Retinal pigment epithelial cell (primary cell): Measurements from ENCODE around the gene RGL4.

Experiments
- DNase-seq: peaks from one replicate; pipeline ENCODE4 v3.0.0-alpha.2; 2010; ENCODE audit warnings: low read depth
- H3K4me3 ChIP-seq: 2 replicates; pipeline ENCODE4 v1.5.1; 2011; ENCODE audit warnings: mild to moderate bottlenecking, low read length, control low read depth, moderate library complexity
- TF ChIP-seq, protein P1 (sequence below): conservative IDR thresholded peaks from 2 replicates; pipeline ENCODE4 v1.5.1; 2011; ENCODE audit warnings: low read depth, low read length, control low read depth, inconsistent platforms

RGL4 gene

DNA sequence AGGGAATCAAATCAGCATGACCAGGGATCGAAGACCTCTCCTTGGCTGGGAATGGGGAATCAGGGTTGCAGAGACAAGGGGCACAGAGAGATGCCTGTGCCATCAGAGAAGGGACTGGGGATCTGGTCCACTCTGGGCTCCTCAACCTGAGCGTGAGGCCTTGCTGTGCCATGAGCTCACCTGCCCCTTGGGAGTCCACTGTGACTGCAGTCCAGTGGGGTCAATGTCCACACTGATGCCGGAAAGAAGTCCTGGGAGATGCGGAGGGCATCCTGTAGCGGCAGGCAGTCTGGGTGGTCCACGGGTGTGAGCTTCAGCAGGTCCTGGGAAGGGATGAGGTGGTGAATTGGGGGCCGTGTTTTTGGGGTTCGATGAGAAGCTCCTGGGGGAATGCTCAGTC is 7.3 kb upstream of the RGL4 start:
- no peak for DNase-seq
- H3K4me3 ChIP-seq: no peak overlapping the region
- TF ChIP-seq, protein P1, sequence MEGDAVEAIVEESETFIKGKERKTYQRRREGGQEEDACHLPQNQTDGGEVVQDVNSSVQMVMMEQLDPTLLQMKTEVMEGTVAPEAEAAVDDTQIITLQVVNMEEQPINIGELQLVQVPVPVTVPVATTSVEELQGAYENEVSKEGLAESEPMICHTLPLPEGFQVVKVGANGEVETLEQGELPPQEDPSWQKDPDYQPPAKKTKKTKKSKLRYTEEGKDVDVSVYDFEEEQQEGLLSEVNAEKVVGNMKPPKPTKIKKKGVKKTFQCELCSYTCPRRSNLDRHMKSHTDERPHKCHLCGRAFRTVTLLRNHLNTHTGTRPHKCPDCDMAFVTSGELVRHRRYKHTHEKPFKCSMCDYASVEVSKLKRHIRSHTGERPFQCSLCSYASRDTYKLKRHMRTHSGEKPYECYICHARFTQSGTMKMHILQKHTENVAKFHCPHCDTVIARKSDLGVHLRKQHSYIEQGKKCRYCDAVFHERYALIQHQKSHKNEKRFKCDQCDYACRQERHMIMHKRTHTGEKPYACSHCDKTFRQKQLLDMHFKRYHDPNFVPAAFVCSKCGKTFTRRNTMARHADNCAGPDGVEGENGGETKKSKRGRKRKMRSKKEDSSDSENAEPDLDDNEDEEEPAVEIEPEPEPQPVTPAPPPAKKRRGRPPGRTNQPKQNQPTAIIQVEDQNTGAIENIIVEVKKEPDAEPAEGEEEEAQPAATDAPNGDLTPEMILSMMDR: no peak

DNA sequence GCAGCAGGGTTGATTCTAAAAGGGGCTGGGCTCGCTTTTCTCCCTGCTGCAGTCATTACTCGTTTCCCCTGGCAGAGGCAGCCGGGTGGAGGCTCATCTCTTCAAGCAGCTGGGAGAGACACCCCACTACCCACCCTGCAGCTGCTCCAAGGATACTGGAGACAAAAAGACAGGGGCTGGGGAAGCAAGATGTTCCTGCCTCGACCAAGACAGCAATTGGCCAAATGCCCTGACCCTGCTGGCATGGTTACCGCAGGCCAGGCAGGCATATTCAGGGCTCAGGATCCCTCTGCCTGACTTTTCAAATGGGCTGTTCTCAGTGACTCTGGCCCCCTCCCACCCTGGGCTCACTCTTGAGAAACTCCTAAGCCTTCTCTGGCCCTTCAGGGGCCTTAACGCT is 6.8 kb upstream of the RGL4 start:
- TF ChIP-seq, protein P1: no peak
- no peak overlapping the region for H3K4me3 ChIP-seq
- DNase-seq: no peak

DNA sequence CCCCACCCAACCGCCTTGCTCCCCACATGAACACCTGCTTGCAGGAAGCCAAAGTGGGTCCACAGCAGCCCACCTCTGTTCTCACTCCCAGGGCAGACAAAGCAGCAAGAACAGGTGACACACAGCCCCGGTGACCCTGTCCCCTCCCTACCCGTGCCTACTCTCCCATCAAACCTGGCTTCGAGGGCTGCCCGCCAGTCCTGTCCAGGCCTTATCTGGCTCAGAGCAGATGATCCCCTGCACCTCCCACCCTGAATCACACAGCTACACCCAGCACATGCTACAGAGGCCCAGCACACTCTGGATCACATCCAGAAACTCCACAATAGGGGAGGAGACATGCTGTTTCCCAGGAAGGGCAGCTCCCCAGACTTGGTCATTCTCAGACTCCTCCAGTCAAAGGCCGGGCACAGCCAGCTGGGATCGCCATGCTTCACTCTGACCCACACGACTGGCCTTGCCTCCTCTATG is 6.2 kb upstream of the RGL4 start:
- H3K4me3 ChIP-seq: no peak overlapping the region
- TF ChIP-seq, protein P1: no peak
- DNase-seq: no peak

- DNase-seq: no peak
- TF ChIP-seq, protein P1: no peak
- no peak overlapping the region for H3K4me3 ChIP-seq
Measured at GRCh38 chr22:23685205-23685784, 5.5 kb upstream of the RGL4 start.

DNA sequence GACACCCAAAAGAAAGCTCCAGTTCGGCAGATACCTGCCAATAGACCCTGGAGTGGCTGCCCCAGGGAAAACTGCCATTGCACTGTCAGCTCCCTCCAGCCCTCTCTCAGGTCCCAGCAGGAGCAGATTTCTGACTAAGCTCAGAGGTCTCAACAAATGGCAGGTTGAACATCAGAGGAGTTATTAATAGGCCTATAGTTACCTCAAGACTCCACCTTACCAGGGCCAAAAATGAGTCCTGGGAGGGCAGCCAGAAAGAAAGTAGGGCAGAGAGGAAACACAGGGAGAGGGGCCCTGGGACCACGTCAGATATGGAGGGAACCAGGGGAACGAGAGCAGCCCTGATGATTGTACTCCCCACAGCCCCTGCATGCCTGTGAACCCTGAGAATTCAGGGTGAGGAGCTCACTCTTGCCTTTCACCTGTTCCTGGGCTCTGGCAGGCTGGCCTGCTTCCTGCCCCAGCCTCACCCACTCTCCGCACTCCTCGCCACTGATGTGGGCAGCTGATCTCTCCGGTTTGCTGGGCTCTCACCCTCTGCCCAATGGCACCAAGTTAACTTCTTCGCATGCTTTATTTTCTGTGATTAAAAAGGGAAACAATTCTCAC is 4.3 kb upstream of the RGL4 start:
- DNase-seq: no peak
- H3K4me3 ChIP-seq: no peak overlapping the region
- TF ChIP-seq, protein P1: no peak

DNA sequence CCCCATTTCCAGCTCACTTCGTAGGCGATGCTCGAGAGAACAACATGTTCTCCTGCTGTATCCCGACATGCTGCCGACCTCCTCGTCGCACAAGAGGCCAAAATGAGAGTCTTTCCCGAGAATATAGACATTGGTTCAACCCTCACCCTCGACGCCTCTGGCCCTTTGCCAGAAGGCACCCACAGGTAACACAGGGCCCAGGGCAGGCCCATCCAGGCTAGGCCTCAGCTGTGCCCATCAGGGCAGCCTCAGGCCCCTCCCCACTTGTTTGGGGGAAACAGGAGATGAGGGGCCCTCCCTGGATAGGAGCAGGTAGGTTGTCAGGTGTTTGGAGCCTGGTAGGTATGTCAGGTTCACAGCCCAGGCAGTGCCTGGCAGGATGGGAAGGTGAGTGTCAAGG is 2.7 kb upstream of the RGL4 start:
- DNase-seq: no peak
- TF ChIP-seq, protein P1: no peak
- H3K4me3 ChIP-seq: no peak overlapping the region

- DNase-seq: no peak
- H3K4me3 ChIP-seq: no peak overlapping the region
- TF ChIP-seq, protein P1: no peak
Measured at GRCh38 chr22:23688571-23688970, 2.2 kb upstream of the RGL4 start.
